ENCODE measurements around the gene TOX3. TPM values are rescaled to one million over a fixed set of nuclear protein-coding genes. Genes with fewer than 3 reads are reported as not detected.

The TOX3 gene
- polyA plus RNA-seq, 2 of the 4 experiments (the other 2 are of a cell fraction) = 0.10 to 2.2 TPM

DNA sequence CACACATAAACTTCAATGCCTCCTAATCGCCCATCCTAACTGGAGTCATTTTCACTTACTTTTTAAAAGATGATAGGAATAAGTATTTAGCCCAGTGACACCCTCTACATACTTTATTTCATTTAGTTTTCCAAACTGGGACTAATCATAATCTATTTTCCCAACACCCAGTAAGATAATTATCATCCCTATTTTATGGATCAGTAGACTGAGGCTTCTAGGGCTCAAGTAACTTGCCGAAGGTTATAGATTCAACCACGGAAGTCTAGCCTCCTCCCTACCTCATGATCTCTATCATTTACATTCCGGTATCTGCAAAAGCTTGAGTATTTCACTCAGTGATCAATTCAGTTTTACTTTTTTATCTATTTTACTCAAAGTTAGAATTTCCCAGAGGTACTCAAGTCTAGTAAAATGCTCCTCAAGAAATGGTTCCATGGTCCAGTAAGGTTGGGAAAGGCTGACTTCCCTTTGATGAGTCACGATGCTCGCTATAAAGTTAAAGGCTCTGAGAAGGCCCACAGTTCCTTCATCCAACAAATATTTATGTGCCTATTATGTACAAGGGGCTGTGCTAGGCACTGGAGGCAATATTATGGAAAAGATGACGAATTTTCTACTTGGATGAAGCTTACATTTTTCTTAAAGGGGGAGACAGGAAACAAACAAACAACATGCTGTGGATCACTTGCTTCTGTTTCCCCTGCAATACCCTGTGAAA lies 75.1 kb downstream of the TOX3 start:
- FAIRE-seq (no peak), ATAC-seq (peak in 1 of 2 experiments; percentile 61; a peak in 2 of 6 replicates), DNase-seq (ENCODE audit: low read depth in 1 of 2, low spot score in 1 of 2) (peak in 1 of 2 experiments; percentile 56)
- TF ChIP-seq FOSL2 (IDR thresholded peaks at IDR 0.05) (no peak), FOSL2 (CRISPR knock-in tag; IDR thresholded peaks at IDR 0.05) (peak; percentile 27; the same call in 1 of the 2 replicates), GATA3 (IDR thresholded peaks at IDR 0.05; ENCODE audit: borderline replicate concordance) (no peak)
- ChIA-PET POLR2A (no interaction called here), CTCF (no interaction called here)
- Histone ChIP-seq H3K27ac (no peak overlapping the region), H3K9me3 (no peaks in the 10 kb centered on the region), H3K4me2 (no peak overlapping the region), H3K4me3 (no peak overlapping the region), H3K4me1 (peaks cover 8% of the 10 kb centered on the region; the same call in 1 of the 3 replicates)
- 50% methylated on average over 7 of the region's 7 CpGs for WGBS (ENCODE audit: missing lambda C conversion rate)

DNA sequence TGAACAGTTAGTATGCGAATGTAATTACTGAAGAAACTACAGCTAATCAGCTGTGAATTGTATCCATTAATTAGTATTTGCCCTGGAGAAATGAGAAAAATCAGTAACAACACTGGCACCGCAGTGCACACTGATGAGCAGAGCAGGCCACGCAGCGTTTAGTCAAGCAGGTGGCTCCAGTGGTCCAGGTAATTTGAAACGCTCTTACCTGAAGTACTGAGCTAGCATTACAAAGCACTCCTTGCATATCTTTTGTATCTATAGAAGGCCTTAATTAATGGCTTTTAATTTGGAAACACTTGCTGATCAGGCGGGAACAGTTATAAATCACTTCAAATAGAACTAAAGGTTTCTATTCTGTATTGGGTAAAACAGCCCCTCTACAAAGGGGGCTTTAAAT lies 76.4 kb downstream of the TOX3 start:
- DNase-seq (ENCODE audit: low read depth in 1 of 2, low spot score in 1 of 2) (no peak), ATAC-seq (no peak), FAIRE-seq (no peak)
- no peak overlapping the region for H3K4me3 ChIP-seq
- H3K4me1 ChIP-seq = peaks cover 8% of the 10 kb centered on the region; the same call in 1 of the 3 replicates
- H3K27ac ChIP-seq = no peak overlapping the region
- H3K4me2 ChIP-seq = no peak overlapping the region
- no peaks in the 10 kb centered on the region for H3K9me3 ChIP-seq
- 85% methylated on average over 6 of the region's 6 CpGs for WGBS (ENCODE audit: missing lambda C conversion rate)
- ChIA-PET CTCF (no interaction called here), POLR2A (no interaction called here)
- TF ChIP-seq HDAC2 (IDR thresholded peaks at IDR 0.05) (no peak), HOXB13 (CRISPR knock-in tag; IDR thresholded peaks at IDR 0.05; ENCODE audit: low read depth) (no peak), MYC (IDR thresholded peaks at IDR 0.05; ENCODE audit: borderline replicate concordance, low read length) (no peak), FOSB (CRISPR knock-in tag; IDR thresholded peaks at IDR 0.05) (no peak), KDM5A (IDR thresholded peaks at IDR 0.05) (no peak), HEYL (CRISPR knock-in tag; IDR thresholded peaks at IDR 0.05) (no peak), MAZ (IDR thresholded peaks at IDR 0.05; ENCODE audit: borderline replicate concordance, low read depth, low read length) (no peak), NFE2L2 (conservative IDR thresholded peaks at IDR 0.05; ENCODE audit: low read length) (no peak), MAFK (IDR thresholded peaks at IDR 0.05; ENCODE audit: partially characterized antibody) (no peak), RNF2 (IDR thresholded peaks at IDR 0.05; ENCODE audit: borderline replicate concordance, low read depth) (no peak), ZFP36 (IDR thresholded peaks at IDR 0.05; ENCODE audit: borderline replicate concordance, partially characterized antibody) (no peak)
- TF ChIP-seq, protein P1, sequence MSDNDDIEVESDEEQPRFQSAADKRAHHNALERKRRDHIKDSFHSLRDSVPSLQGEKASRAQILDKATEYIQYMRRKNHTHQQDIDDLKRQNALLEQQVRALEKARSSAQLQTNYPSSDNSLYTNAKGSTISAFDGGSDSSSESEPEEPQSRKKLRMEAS (IDR thresholded peaks at IDR 0.05) = no peak

- no peak for TF ChIP-seq FOXS1 (CRISPR knock-in tag; IDR thresholded peaks at IDR 0.05)
- TF ChIP-seq FOSL2 (IDR thresholded peaks at IDR 0.05) = 0 out of 2 replicates have a peak, but pooled peaks have one; percentile 19
- TF ChIP-seq FOSL2 (CRISPR knock-in tag; IDR thresholded peaks at IDR 0.05) = peak; percentile 57
- no peak for TF ChIP-seq MYC (IDR thresholded peaks at IDR 0.05; ENCODE audit: borderline replicate concordance, low read length)
- ATAC-seq (peak in 1 of 2 experiments; percentile 61; a peak in 2 of 6 replicates), FAIRE-seq (no peak), DNase-seq (ENCODE audit: low read depth in 1 of 2, low spot score in 1 of 2) (peak; percentile 4 to 51)
- H3K27ac ChIP-seq = no peak overlapping the region
- peaks cover 8% of the 10 kb centered on the region; the same call in 1 of the 3 replicates for H3K4me1 ChIP-seq
- H3K4me3 ChIP-seq = no peak overlapping the region
- WGBS (ENCODE audit: missing lambda C conversion rate) = 11% methylated on average over 3 of the region's 3 CpGs
- H3K4me2 ChIP-seq = peak overlapping the region; percentile 36; the same call in 2 of the 3 replicates
- no peaks in the 10 kb centered on the region for H3K9me3 ChIP-seq
- POLR2A ChIA-PET = no interaction called here
- CTCF ChIA-PET = no interaction called here
Measured at GRCh38 chr16:52469775-52470174, 77.2 kb downstream of the TOX3 start.

GRCh38 chr16:52469091-52469490 lies 77.9 kb downstream of the TOX3 start:
- ChIA-PET CTCF (no interaction called here), POLR2A (no interaction called here)
- DNase-seq (ENCODE audit: low read depth in 1 of 2, low spot score in 1 of 2) = no peak
- no peak for FAIRE-seq
- Histone ChIP-seq H3K4me3 (no peak overlapping the region), H3K9me3 (no peaks in the 10 kb centered on the region), H3K4me2 (no peak overlapping the region), H3K4me1 (peaks cover 8% of the 10 kb centered on the region; the same call in 1 of the 3 replicates), H3K27ac (no peak overlapping the region)
- 79% methylated on average over 6 of the region's 6 CpGs for WGBS (ENCODE audit: missing lambda C conversion rate)
- TF ChIP-seq MAFK (IDR thresholded peaks at IDR 0.05; ENCODE audit: partially characterized antibody) (peak; percentile 77), GATA3 (IDR thresholded peaks at IDR 0.05; ENCODE audit: borderline replicate concordance) (no peak)
- no peak for ATAC-seq

DNA sequence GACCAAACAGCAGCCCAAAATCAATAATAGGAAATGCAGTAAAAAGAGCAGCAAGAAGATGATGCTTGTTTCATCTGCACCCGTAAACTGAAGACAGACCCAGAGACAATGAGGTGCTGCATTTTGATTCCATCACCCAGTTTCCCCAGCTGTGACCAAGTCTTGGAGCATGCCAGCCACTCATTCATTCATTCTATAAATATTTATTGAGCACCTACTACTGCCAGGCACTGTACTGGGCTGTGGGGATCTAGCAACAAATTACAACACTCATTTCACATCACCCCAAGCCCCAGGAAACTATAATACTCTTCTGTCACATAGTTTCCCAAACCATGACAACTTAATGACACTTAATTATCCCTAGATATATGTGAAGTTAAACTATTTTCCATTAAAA lies 79.2 kb downstream of the TOX3 start:
- peaks cover 8% of the 10 kb centered on the region; the same call in 1 of the 3 replicates for H3K4me1 ChIP-seq
- H3K4me3 ChIP-seq = no peak overlapping the region
- no peak for DNase-seq (ENCODE audit: low read depth in 1 of 2, low spot score in 1 of 2)
- no peak overlapping the region for H3K4me2 ChIP-seq
- ChIA-PET CTCF (no interaction called here), POLR2A (no interaction called here)
- FAIRE-seq = no peak
- ATAC-seq = no peak
- H3K27ac ChIP-seq = no peak overlapping the region
- WGBS (ENCODE audit: missing lambda C conversion rate) = 80% methylated on average over 1 of the region's 1 CpG
- H3K9me3 ChIP-seq = no peaks in the 10 kb centered on the region
- TF ChIP-seq BCL3 (IDR thresholded peaks at IDR 0.05) (no peak), RFX5 (IDR thresholded peaks at IDR 0.05) (no peak), HDAC2 (IDR thresholded peaks at IDR 0.05) (no peak), ZSCAN20 (CRISPR knock-in tag; IDR thresholded peaks at IDR 0.05) (no peak), TFCP2L1 (CRISPR knock-in tag; IDR thresholded peaks at IDR 0.05) (no peak), ZC3H11A (IDR thresholded peaks at IDR 0.05) (no peak), HMGXB4 (CRISPR knock-in tag; IDR thresholded peaks at IDR 0.05; ENCODE audit: borderline replicate concordance) (no peak), NFE2L2 (conservative IDR thresholded peaks at IDR 0.05; ENCODE audit: low read length) (no peak)
- TF ChIP-seq, protein P2, sequence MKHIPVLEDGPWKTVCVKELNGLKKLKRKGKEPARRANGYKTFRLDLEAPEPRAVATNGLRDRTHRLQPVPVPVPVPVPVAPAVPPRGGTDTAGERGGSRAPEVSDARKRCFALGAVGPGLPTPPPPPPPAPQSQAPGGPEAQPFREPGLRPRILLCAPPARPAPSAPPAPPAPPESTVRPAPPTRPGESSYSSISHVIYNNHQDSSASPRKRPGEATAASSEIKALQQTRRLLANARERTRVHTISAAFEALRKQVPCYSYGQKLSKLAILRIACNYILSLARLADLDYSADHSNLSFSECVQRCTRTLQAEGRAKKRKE (CRISPR knock-in tag; IDR thresholded peaks at IDR 0.05; ENCODE audit: low read depth) = no peak
